PC-9 (cell line): ENCODE measurements around the gene MTCL1. TPM values are rescaled to one million over a fixed set of nuclear protein-coding genes. Genes with fewer than 3 reads are reported as not detected.
A peak's percentile ranks its signal among the peaks of the same experiment; 100 is the strongest.

Experiments
- BruUV-seq: library from RNA; stranded (reverse); fragments of 400-500 nt; replicated peaks from 2 replicates; lab custom pipeline; 2021; lab: Mats Ljungman, UMichigan
- CTCF ChIA-PET: fragments of 300-600 bp; sonication (Branson Sonifier 250); formaldehyde crosslinking; loops from one replicate; lab custom pipeline; 2022; ENCODE audit warnings: antibody characterized with exemption; lab: Charles Lee
- POLR2A ChIA-PET: fragments of 300-600 bp; sonication (Branson Sonifier 250); formaldehyde crosslinking; loops from one replicate; lab custom pipeline; 2022; ENCODE audit warnings: antibody characterized with exemption; ENCODE audit not compliant: unreplicated experiment; lab: Charles Lee
- DNase-seq, 2 experiments: peaks; one replicate each; pipeline versions ENCODE4 v3.0.0 to v3.0.0-alpha.2; 2015 to 2022; ENCODE audit warnings: mixed read lengths in 1 of 2
- H2AFZ ChIP-seq: fragments of 200-600 bp; sonication (generic); 2 replicates; pipeline ENCODE4 v1.8.1; 2017; ENCODE audit warnings: antibody characterized with exemption
- H3F3A ChIP-seq: fragments of 200-600 bp; sonication (generic); 2 replicates; pipeline ENCODE4 v1.8.1; 2017; ENCODE audit warnings: antibody characterized with exemption, mild to moderate bottlenecking, low read depth; ENCODE audit not compliant: insufficient read depth
- H3K27ac ChIP-seq: fragments of 200-600 bp; sonication (generic); 2 replicates; pipeline ENCODE4 v1.6.1; 2016; ENCODE audit warnings: mixed run types
- H3K27me3 ChIP-seq: fragments of 200-600 bp; sonication (generic); 2 replicates; pipeline ENCODE4 v1.6.1; 2016; ENCODE audit warnings: low read depth, mixed run types; ENCODE audit not compliant: insufficient read depth
- H3K36me3 ChIP-seq: fragments of 200-600 bp; sonication (generic); 2 replicates; pipeline ENCODE4 v1.6.1; 2016; ENCODE audit warnings: low read depth, mixed run types
- H3K4me1 ChIP-seq: fragments of 200-600 bp; sonication (generic); replicated peaks from 2 replicates; pipeline ENCODE4 v1.6.1; 2016; ENCODE audit warnings: mixed run types; ENCODE audit not compliant: insufficient read depth
- H3K4me2 ChIP-seq: fragments of 200-600 bp; sonication (generic); 2 replicates; pipeline ENCODE4 v1.6.1; 2017; ENCODE audit warnings: mixed run types
- H3K4me3 ChIP-seq: fragments of 200-600 bp; sonication (generic); 2 replicates; pipeline ENCODE4 v1.6.1; 2016; ENCODE audit warnings: mixed run types
- H3K79me2 ChIP-seq: fragments of 200-600 bp; sonication (generic); 2 replicates; pipeline ENCODE4 v1.6.1; 2017; ENCODE audit warnings: low read depth, mixed run types
- H3K9me2 ChIP-seq: fragments of 200-600 bp; sonication (generic); 2 replicates; pipeline ENCODE4 v1.8.1; 2017; ENCODE audit warnings: mild to moderate bottlenecking; ENCODE audit not compliant: insufficient read depth
- H3K9me3 ChIP-seq: fragments of 200-600 bp; sonication (generic); 2 replicates; pipeline ENCODE4 v1.8.1; 2016; ENCODE audit warnings: low read depth; ENCODE audit not compliant: insufficient read depth
- H4K20me1 ChIP-seq: fragments of 200-600 bp; sonication (generic); 2 replicates; pipeline ENCODE4 v1.8.1; 2017; ENCODE audit not compliant: insufficient read depth
- CTCF ChIP-seq: fragments of 200-600 bp; sonication (generic); conservative IDR thresholded peaks from 2 replicates; pipeline ENCODE4 v1.6.1; 2017; ENCODE audit warnings: mixed run types, antibody characterized with exemption, mild to moderate bottlenecking, moderate library complexity
- EZH2 ChIP-seq: fragments of 200-600 bp; sonication (generic); IDR thresholded peaks from 2 replicates; pipeline ENCODE4 v1.8.0; 2017; ENCODE audit warnings: antibody characterized with exemption, low read depth
- intact Hi-C: fragments of 100-400 bp; cut with micrococcal nuclease; formaldehyde crosslinking; loops from one replicate; pipeline ENCODE4 v1.10.0; 2022; ENCODE audit not compliant: unreplicated experiment
- total RNA-seq: library from RNA; stranded (reverse); gene quantifications from 2 replicates; pipeline ENCODE4 v1.2.3, GENCODE V29; 2021

The MTCL1 gene
- total RNA-seq, 1 experiment from 2014 or later: 29.6 TPM

- POLR2A ChIA-PET: no interaction called here
- H3K27me3 ChIP-seq: no peaks in the 10 kb centered on the region
- peak overlapping the region; percentile 76 for H3K4me3 ChIP-seq
- peak overlapping the region; percentile 92 for H3K4me2 ChIP-seq
- no peaks in the 10 kb centered on the region for H4K20me1 ChIP-seq
- BruUV-seq: no TSS peak
- peak overlapping the region; percentile 99; the same call in 1 of the 2 replicates for H2AFZ ChIP-seq
- CTCF ChIA-PET: interaction anchor here (0.5 kb wide), 1 partner anchor 26 kb away, joined by 8 read pairs; no protein-coding TSS in a partner anchor
- H3K27ac ChIP-seq: no peak overlapping the region
- no peaks in the 10 kb centered on the region for H3K9me3 ChIP-seq
- H3F3A ChIP-seq: peaks cover 18% of the 10 kb centered on the region; the same call in 1 of the 2 replicates
- 0 out of 2 replicates have a peak, but pooled peaks cover 4% of the 10 kb centered on the region for H3K79me2 ChIP-seq
- intact Hi-C loops: loop anchor here (2.0 kb wide), 1 partner anchor 187 kb away; no protein-coding TSS in a partner anchor
- no peak for DNase-seq
- TF ChIP-seq EZH2 (no peak), CTCF (no peak)
- no peaks in the 10 kb centered on the region for H3K9me2 ChIP-seq
- peaks cover 21% of the 10 kb centered on the region for H3K4me1 ChIP-seq
- no peaks in the 10 kb centered on the region for H3K36me3 ChIP-seq
These were observed 1.5 kb upstream of the MTCL1 start for GRCh38 chr18:8703781-8704301.

GRCh38 chr18:8704361-8705237 lies 757 bp upstream of the MTCL1 start:
- Histone ChIP-seq H3K79me2 (0 out of 2 replicates have a peak, but pooled peaks cover 4% of the 10 kb centered on the region), H3K9me3 (no peaks in the 10 kb centered on the region), H3K4me3 (peak overlapping the region; percentile 76), H3K27me3 (no peaks in the 10 kb centered on the region), H3K36me3 (no peaks in the 10 kb centered on the region), H3K27ac (peak overlapping the region; percentile 51), H3K9me2 (no peaks in the 10 kb centered on the region), H3F3A (peaks cover 18% of the 10 kb centered on the region; the same call in 1 of the 2 replicates), H2AFZ (peak overlapping the region; percentile 99), H3K4me1 (peaks cover 21% of the 10 kb centered on the region), H3K4me2 (peak overlapping the region; percentile 92), H4K20me1 (no peaks in the 10 kb centered on the region)
- DNase-seq: peak; percentile 69 to 96
- TF ChIP-seq CTCF: no peak
- no peak for TF ChIP-seq EZH2
- intact Hi-C loops: loop anchor here (2.0 to 5.0 kb wide), 3 partner anchors 92 to 233 kb away; no protein-coding TSS in a partner anchor
- ChIA-PET CTCF (interaction anchor here (0.5 to 1.0 kb wide), 4 partner anchors 25 to 1821 kb away, joined by 3 to 8 read pairs (median 6); partner anchors contain the start of gene NAPG), POLR2A (interaction anchor here (0.6 to 0.8 kb wide), 5 partner anchors 19 to 368 kb away, joined by 3 to 16 read pairs (median 6); no protein-coding TSS in a partner anchor)
- TSS peak; percentile 98 for BruUV-seq
